Measurements from ENCODE around the gene NRCAM. TPM values are rescaled to one million over a fixed set of nuclear protein-coding genes. Genes with fewer than 3 reads are reported as not detected.

NRCAM gene
- polyA plus RNA-seq, 1 donor from 2014 or later, result 0.49 TPM

GRCh38 chr7:108335269-108335918 is 120.8 kb downstream of the NRCAM start:
- Mint-ChIP-seq H3K36me3 (peaks cover 3% of the 10 kb centered on the region), H3K9me3 (peaks cover 0 to 2% (median 0%) of the 10 kb centered on the region in 3 donors), H3K27me3 (peaks cover 3% of the 10 kb centered on the region), H3K4me1 (no peaks in the 10 kb centered on the region), H3K27ac (no peak overlapping the region), H3K4me3 (no peak overlapping the region)

- H3K4me1 Mint-ChIP-seq, result peaks cover 3 to 10% (median 5%) of the 10 kb centered on the region in 3 donors
- H3K27ac Mint-ChIP-seq, result no peak overlapping the region
- H3K4me3 Mint-ChIP-seq, result no peak overlapping the region
- H3K27me3 Mint-ChIP-seq, result peaks cover 3% of the 10 kb centered on the region
- H3K9me3 Mint-ChIP-seq, result peaks cover 0 to 2% (median 0%) of the 10 kb centered on the region in 3 donors
- no peaks in the 10 kb centered on the region for H3K36me3 Mint-ChIP-seq
These were observed 123.3 kb downstream of the NRCAM start for GRCh38 chr7:108332937-108333336.

- Mint-ChIP-seq H3K27ac (no peak overlapping the region), H3K4me1 (peaks cover 10 to 14% (median 12%) of the 10 kb centered on the region in 3 donors), H3K4me3 (no peak overlapping the region), H3K27me3 (no peaks in the 10 kb centered on the region), H3K36me3 (no peaks in the 10 kb centered on the region), H3K9me3 (no peaks in the 10 kb centered on the region)
These were observed 124.3 kb downstream of the NRCAM start for GRCh38 chr7:108331971-108332370.

GRCh38 chr7:108330227-108330626 is 126.0 kb downstream of the NRCAM start:
- Mint-ChIP-seq H3K36me3 (no peaks in the 10 kb centered on the region), H3K4me3 (no peak overlapping the region), H3K27me3 (no peaks in the 10 kb centered on the region), H3K27ac (no peak overlapping the region), H3K4me1 (peaks cover 14 to 20% (median 16%) of the 10 kb centered on the region in 3 donors), H3K9me3 (no peaks in the 10 kb centered on the region)

- H3K27ac Mint-ChIP-seq, result no peak overlapping the region
- H3K27me3 Mint-ChIP-seq, result no peaks in the 10 kb centered on the region
- H3K4me1 Mint-ChIP-seq, result peaks cover 14 to 20% (median 16%) of the 10 kb centered on the region in 3 donors
- H3K9me3 Mint-ChIP-seq, result no peaks in the 10 kb centered on the region
- H3K4me3 Mint-ChIP-seq, result no peak overlapping the region
- H3K36me3 Mint-ChIP-seq, result no peaks in the 10 kb centered on the region
These were observed 126.7 kb downstream of the NRCAM start for GRCh38 chr7:108329514-108329913.

GRCh38 chr7:108328174-108328651 is 128.0 kb downstream of the NRCAM start:
- peak overlapping the region in 3 of 4 donors; percentile 3 to 59 (median 3) for H3K4me3 Mint-ChIP-seq

GRCh38 chr7:108327353-108327752 is 128.9 kb downstream of the NRCAM start:
- Mint-ChIP-seq H3K9me3 (no peaks in the 10 kb centered on the region), H3K4me1 (peaks cover 14 to 20% (median 16%) of the 10 kb centered on the region in 3 donors), H3K36me3 (no peaks in the 10 kb centered on the region), H3K27me3 (no peaks in the 10 kb centered on the region), H3K27ac (peak overlapping the region in 2 of 3 donors; percentile 12 to 39), H3K4me3 (peak overlapping the region in 1 of 4 donors; percentile 9)

More at GRCh38 chr7:108328174-108328651, 128.0 kb downstream of the NRCAM start:
- H3K36me3 Mint-ChIP-seq, result no peaks in the 10 kb centered on the region
- H3K9me3 Mint-ChIP-seq, result no peaks in the 10 kb centered on the region
- H3K27me3 Mint-ChIP-seq, result no peaks in the 10 kb centered on the region
- peak overlapping the region in 2 of 3 donors; percentile 11 to 12 for H3K27ac Mint-ChIP-seq
- peaks cover 14 to 20% (median 16%) of the 10 kb centered on the region in 3 donors for H3K4me1 Mint-ChIP-seq

- Mint-ChIP-seq H3K27ac (peak overlapping the region in 1 of 3 donors; percentile 39), H3K4me3 (peak overlapping the region in 1 of 4 donors; percentile 47), H3K36me3 (no peaks in the 10 kb centered on the region), H3K9me3 (no peaks in the 10 kb centered on the region), H3K4me1 (peaks cover 14 to 20% (median 16%) of the 10 kb centered on the region in 3 donors), H3K27me3 (no peaks in the 10 kb centered on the region)
These were observed 129.3 kb downstream of the NRCAM start for GRCh38 chr7:108326938-108327337.

GRCh38 chr7:108324053-108325038 is 131.9 kb downstream of the NRCAM start:
- H3K4me3 Mint-ChIP-seq, result no peak overlapping the region
- H3K27ac Mint-ChIP-seq, result no peak overlapping the region
- H3K4me1 Mint-ChIP-seq, result peaks cover 14 to 20% (median 16%) of the 10 kb centered on the region in 3 donors
- H3K27me3 Mint-ChIP-seq, result no peaks in the 10 kb centered on the region
- H3K9me3 Mint-ChIP-seq, result no peaks in the 10 kb centered on the region
- H3K36me3 Mint-ChIP-seq, result no peaks in the 10 kb centered on the region

GRCh38 chr7:108322925-108323832 is 133.1 kb downstream of the NRCAM start:
- Mint-ChIP-seq H3K36me3 (no peaks in the 10 kb centered on the region), H3K27ac (no peak overlapping the region), H3K27me3 (no peaks in the 10 kb centered on the region), H3K9me3 (no peaks in the 10 kb centered on the region), H3K4me3 (no peak overlapping the region), H3K4me1 (peaks cover 6 to 19% (median 13%) of the 10 kb centered on the region in 3 donors)

GRCh38 chr7:108322046-108322445 is 134.2 kb downstream of the NRCAM start:
- H3K4me1 Mint-ChIP-seq, result peaks cover 0 to 10% (median 6%) of the 10 kb centered on the region in 3 donors
- H3K4me3 Mint-ChIP-seq, result no peak overlapping the region
- no peaks in the 10 kb centered on the region for H3K9me3 Mint-ChIP-seq
- H3K27ac Mint-ChIP-seq, result no peak overlapping the region
- no peaks in the 10 kb centered on the region for H3K27me3 Mint-ChIP-seq
- no peaks in the 10 kb centered on the region for H3K36me3 Mint-ChIP-seq

GRCh38 chr7:108321359-108321758 is 134.9 kb downstream of the NRCAM start:
- H3K36me3 Mint-ChIP-seq, result no peaks in the 10 kb centered on the region
- no peaks in the 10 kb centered on the region for H3K9me3 Mint-ChIP-seq
- H3K4me1 Mint-ChIP-seq, result peaks cover 0 to 3% (median 3%) of the 10 kb centered on the region in 3 donors
- no peak overlapping the region for H3K4me3 Mint-ChIP-seq
- no peaks in the 10 kb centered on the region for H3K27me3 Mint-ChIP-seq
- no peak overlapping the region for H3K27ac Mint-ChIP-seq

GRCh38 chr7:108316708-108317107 is 139.5 kb downstream of the NRCAM start:
- Mint-ChIP-seq H3K36me3 (no peaks in the 10 kb centered on the region), H3K4me3 (no peak overlapping the region), H3K27ac (no peak overlapping the region), H3K4me1 (peaks cover 0 to 2% (median 0%) of the 10 kb centered on the region in 3 donors), H3K9me3 (no peaks in the 10 kb centered on the region), H3K27me3 (no peaks in the 10 kb centered on the region)

- Mint-ChIP-seq H3K9me3 (no peaks in the 10 kb centered on the region), H3K27ac (no peak overlapping the region), H3K4me3 (no peak overlapping the region), H3K36me3 (no peaks in the 10 kb centered on the region), H3K4me1 (peaks cover 4 to 7% (median 4%) of the 10 kb centered on the region in 3 donors), H3K27me3 (no peaks in the 10 kb centered on the region)
These were observed 141.7 kb downstream of the NRCAM start for GRCh38 chr7:108314551-108314950.
